HepG2 (cell line): ENCODE results near the gene PTGER3. TPM values are rescaled to one million over a fixed set of nuclear protein-coding genes. Genes with fewer than 3 reads are reported as not detected.

Experiments
- ATAC-seq: fragments of 200-7000 bp; cut with Tn5 transposase; 3 replicates; pipeline ENCODE4 v1.9.1; 2020; ENCODE audit warnings: mild to moderate bottlenecking, moderate library complexity
- BruUV-seq: library from RNA; stranded (reverse); fragments of 400-500 nt; replicated peaks from 2 replicates; lab custom pipeline; 2021; lab: Mats Ljungman, UMichigan
- CTCF ChIA-PET: fragments of 300-600 bp; formaldehyde crosslinking; extraction: SDS; loops from one replicate; lab custom pipeline; 2021; ENCODE audit warnings: low total read pairs, inconsistent platforms, low intra/inter-chr PET ratio; lab: Yijun Ruan, JAX
- POLR2A ChIA-PET: fragments of 350-600 bp; sonication (Branson Sonifier 250); formaldehyde crosslinking; loops from one replicate; lab custom pipeline; 2020; ENCODE audit warnings: antibody characterized with exemption, inconsistent platforms; lab: Yijun Ruan, JAX
- DNase-seq: peaks from one replicate; pipeline ENCODE4 v3.0.0-alpha.2; 2015; ENCODE audit warnings: low spot score
- FAIRE-seq: peaks from 3 replicates; lab custom pipeline; 2011; peaks lifted over from hg19 to GRCh38; lab: Jason Lieb, UNC
- H2AFZ ChIP-seq: one replicate; pipeline ENCODE4 v1.6.1; 2011; ENCODE audit warnings: low read length, inconsistent platforms
- H3K27ac ChIP-seq: fragments of 300-600 bp; 3 replicates; pipeline ENCODE4 v1.8.0; 2011; ENCODE audit warnings: mixed run types, mild to moderate bottlenecking, mixed read lengths, low read length, inconsistent platforms; ENCODE audit not compliant: insufficient read depth; ENCODE audit errors: extremely low read length
- H3K27me3 ChIP-seq, 2 experiments: fragments of 200-600 bp in 1 of 2; 2 replicates in 1 of 2; 3 replicates in 1 of 2; pipeline versions ENCODE4 v1.6.0 to v1.8.0; 2011; ENCODE audit warnings: low read length in 2 of 2, mild to moderate bottlenecking in 2 of 2, moderate library complexity in 2 of 2, inconsistent platforms in 1 of 2; ENCODE audit not compliant: insufficient read depth in 2 of 2, control insufficient read depth in 1 of 2
- H3K36me3 ChIP-seq, 2 experiments: fragments of 200-600 bp in 1 of 2; replicated peaks in 1 of 2; 2 replicates in 1 of 2; 3 replicates in 1 of 2; pipeline versions ENCODE4 v1.5.1 to v1.8.0; 2011; ENCODE audit warnings: low read length in 2 of 2, inconsistent platforms in 1 of 2; ENCODE audit not compliant: insufficient read depth in 2 of 2, control insufficient read depth in 1 of 2
- H3K4me1 ChIP-seq: 2 replicates; pipeline ENCODE4 v1.5.1; 2012; ENCODE audit warnings: low read length, inconsistent platforms; ENCODE audit not compliant: insufficient read depth
- H3K4me2 ChIP-seq: 2 replicates; pipeline ENCODE4 v1.6.0; 2011; ENCODE audit warnings: low read depth, low read length, inconsistent platforms
- H3K4me3 ChIP-seq, 3 experiments: fragments of 200-600 bp in 1 of 3; sonication (generic), shearing (Covaris generic) in 1 of 3; replicated peaks in 1 of 3; 2 replicates each; pipeline ENCODE4 v1.5.1; 2011 to 2016; ENCODE audit warnings: low read length in 3 of 3, inconsistent platforms in 2 of 3, low read depth in 2 of 3, mild to moderate bottlenecking in 2 of 3, control low read depth in 1 of 3, mixed read lengths in 1 of 3; ENCODE audit not compliant: insufficient read depth in 1 of 3
- H3K79me2 ChIP-seq: one replicate; pipeline ENCODE4 v1.6.1; 2011; ENCODE audit warnings: low read length, inconsistent platforms; ENCODE audit not compliant: insufficient read depth
- H3K9ac ChIP-seq: 2 replicates; pipeline ENCODE4 v1.6.0; 2011; ENCODE audit warnings: mild to moderate bottlenecking, low read depth, low read length, inconsistent platforms; ENCODE audit not compliant: insufficient read depth
- H3K9me3 ChIP-seq: 2 replicates; pipeline ENCODE4 v1.5.1; 2012; ENCODE audit warnings: mild to moderate bottlenecking, low read length
- H4K20me1 ChIP-seq: 2 replicates; pipeline ENCODE4 v1.6.0; 2011; ENCODE audit warnings: inconsistent platforms, mild to moderate bottlenecking, low read length, moderate library complexity; ENCODE audit not compliant: insufficient read depth
- RAD21 ChIP-seq: fragments of 450-650 bp; formaldehyde crosslinking; IDR thresholded peaks from 2 replicates; pipeline ENCODE4 v1.5.0; 2020; ENCODE audit warnings: mild to moderate bottlenecking
- SAFB2 ChIP-seq: sonication (generic); formaldehyde crosslinking; IDR thresholded peaks from 2 replicates; pipeline ENCODE4 v1.5.1; 2020; ENCODE audit warnings: missing genetic modification reagents, low read depth, mild to moderate bottlenecking, borderline replicate concordance
- ZNF570 ChIP-seq: sonication (generic); formaldehyde crosslinking; IDR thresholded peaks from 2 replicates; pipeline ENCODE4 v1.4.0; 2020; ENCODE audit warnings: mild to moderate bottlenecking, missing genetic modification reagents, borderline replicate concordance
- ZNF768 ChIP-seq: sonication (generic); formaldehyde crosslinking; IDR thresholded peaks from 2 replicates; pipeline ENCODE4 v1.4.0; 2020; ENCODE audit warnings: missing genetic modification reagents
- WGBS: methylation state at CpG from one replicate; pipeline ENCODE4 v1.1.6; 2017; ENCODE audit warnings: low lambda C conversion rate; 5-methylcytosine and 5-hydroxymethylcytosine counted together
- in situ Hi-C: cut with HindIII; loops from 2 replicates; pipeline ENCODE4 v1.10.0; 2017; ENCODE audit warnings: low pct_unique_long_range_greater_than_20kb; ENCODE audit not compliant: extremely low pct_ligation_motif_present
- intact Hi-C: fragments of 100-400 bp; cut with micrococcal nuclease; formaldehyde crosslinking; loops from one replicate; pipeline ENCODE4 v1.10.0; 2022; ENCODE audit not compliant: unreplicated experiment
- polyA plus RNA-seq, 8 experiments: library from polyadenylated mRNA; depleted of rRNA in 3 of 8; stranded (reverse) in 7 of 8; unstranded in 1 of 8; fragments of >200 nt; fragmentation: Illumina TruSeq in 4 of 8; extraction: Trizol in 4 of 8; gene quantifications; 2 replicates each; pipeline versions ENCODE4 v1.2.1 to v1.2.3, GENCODE V29; 2011 to 2016; ENCODE audit warnings: low read depth in 4 of 8, missing spikeins in 1 of 8, mixed read lengths in 1 of 8; ENCODE audit not compliant: insufficient read depth in 1 of 8
- total RNA-seq, 5 experiments: library from RNA; depleted of rRNA; stranded (reverse); fragments of >200 nt; fragmentation: Illumina TruSeq; extraction: Trizol; gene quantifications; 2 replicates each; pipeline ENCODE4 v1.2.3, GENCODE V29; 2016; ENCODE audit warnings: low read depth in 1 of 5
- TF ChIP-seq, protein P1 (sequence below): sonication (generic); formaldehyde crosslinking; IDR thresholded peaks from 2 replicates; pipeline ENCODE4 v1.4.0; 2020; ENCODE audit warnings: missing genetic modification reagents
- TF ChIP-seq, protein P2 (sequence below): sonication (generic); formaldehyde crosslinking; IDR thresholded peaks from 2 replicates; pipeline ENCODE4 v1.4.0; 2020; ENCODE audit warnings: mild to moderate bottlenecking, missing genetic modification reagents

The PTGER3 gene
- total and polyA plus RNA-seq, 2 of the 13 experiments (the other 11 are each of a cell fraction or from before 2014, with no cell fraction given): 0.01 TPM; not detected in 1

DNA sequence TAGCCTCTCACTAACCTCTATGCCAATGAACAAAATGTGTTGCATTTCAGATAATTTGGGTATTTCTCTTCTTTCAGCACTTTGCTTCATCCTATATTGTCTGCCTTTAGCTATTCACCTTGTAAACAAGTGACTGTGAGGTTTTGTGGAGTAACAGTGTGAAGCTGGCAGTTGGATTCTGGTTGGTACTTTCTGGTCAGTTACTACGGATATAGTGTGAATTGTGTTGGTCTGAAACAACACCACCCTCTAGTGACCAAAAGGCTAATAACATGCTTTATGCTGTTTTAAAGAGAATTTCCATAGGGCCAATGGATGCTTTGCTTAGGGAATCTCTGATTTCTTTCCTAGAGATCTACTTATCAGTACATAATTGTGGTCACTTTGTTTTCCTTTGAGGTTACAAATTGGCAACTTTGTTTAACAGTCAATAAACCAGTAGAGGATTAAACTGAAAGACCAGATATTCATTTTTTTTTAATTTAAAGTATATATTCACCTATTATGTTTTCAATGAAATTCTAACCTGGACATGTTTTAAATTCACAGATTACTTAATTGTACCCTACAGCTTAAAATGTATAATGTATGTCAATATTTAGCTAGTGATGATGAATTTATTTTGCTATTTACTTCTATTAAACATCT lies 2.5 kb upstream of the PTGER3 start (continued):
- TF ChIP-seq, protein P1, sequence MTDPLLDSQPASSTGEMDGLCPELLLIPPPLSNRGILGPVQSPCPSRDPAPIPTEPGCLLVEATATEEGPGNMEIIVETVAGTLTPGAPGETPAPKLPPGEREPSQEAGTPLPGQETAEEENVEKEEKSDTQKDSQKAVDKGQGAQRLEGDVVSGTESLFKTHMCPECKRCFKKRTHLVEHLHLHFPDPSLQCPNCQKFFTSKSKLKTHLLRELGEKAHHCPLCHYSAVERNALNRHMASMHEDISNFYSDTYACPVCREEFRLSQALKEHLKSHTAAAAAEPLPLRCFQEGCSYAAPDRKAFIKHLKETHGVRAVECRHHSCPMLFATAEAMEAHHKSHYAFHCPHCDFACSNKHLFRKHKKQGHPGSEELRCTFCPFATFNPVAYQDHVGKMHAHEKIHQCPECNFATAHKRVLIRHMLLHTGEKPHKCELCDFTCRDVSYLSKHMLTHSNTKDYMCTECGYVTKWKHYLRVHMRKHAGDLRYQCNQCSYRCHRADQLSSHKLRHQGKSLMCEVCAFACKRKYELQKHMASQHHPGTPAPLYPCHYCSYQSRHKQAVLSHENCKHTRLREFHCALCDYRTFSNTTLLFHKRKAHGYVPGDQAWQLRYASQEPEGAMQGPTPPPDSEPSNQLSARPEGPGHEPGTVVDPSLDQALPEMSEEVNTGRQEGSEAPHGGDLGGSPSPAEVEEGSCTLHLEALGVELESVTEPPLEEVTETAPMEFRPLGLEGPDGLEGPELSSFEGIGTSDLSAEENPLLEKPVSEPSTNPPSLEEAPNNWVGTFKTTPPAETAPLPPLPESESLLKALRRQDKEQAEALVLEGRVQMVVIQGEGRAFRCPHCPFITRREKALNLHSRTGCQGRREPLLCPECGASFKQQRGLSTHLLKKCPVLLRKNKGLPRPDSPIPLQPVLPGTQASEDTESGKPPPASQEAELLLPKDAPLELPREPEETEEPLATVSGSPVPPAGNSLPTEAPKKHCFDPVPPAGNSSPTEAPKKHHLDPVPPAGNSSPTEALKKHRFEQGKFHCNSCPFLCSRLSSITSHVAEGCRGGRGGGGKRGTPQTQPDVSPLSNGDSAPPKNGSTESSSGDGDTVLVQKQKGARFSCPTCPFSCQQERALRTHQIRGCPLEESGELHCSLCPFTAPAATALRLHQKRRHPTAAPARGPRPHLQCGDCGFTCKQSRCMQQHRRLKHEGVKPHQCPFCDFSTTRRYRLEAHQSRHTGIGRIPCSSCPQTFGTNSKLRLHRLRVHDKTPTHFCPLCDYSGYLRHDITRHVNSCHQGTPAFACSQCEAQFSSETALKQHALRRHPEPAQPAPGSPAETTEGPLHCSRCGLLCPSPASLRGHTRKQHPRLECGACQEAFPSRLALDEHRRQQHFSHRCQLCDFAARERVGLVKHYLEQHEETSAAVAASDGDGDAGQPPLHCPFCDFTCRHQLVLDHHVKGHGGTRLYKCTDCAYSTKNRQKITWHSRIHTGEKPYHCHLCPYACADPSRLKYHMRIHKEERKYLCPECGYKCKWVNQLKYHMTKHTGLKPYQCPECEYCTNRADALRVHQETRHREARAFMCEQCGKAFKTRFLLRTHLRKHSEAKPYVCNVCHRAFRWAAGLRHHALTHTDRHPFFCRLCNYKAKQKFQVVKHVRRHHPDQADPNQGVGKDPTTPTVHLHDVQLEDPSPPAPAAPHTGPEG (CRISPR knock-in tag): no peak
- TF ChIP-seq RAD21: peak; percentile 46; the same call in 1 of the 2 replicates
- TF ChIP-seq, protein P2, sequence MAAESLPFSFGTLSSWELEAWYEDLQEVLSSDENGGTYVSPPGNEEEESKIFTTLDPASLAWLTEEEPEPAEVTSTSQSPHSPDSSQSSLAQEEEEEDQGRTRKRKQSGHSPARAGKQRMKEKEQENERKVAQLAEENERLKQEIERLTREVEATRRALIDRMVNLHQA (CRISPR knock-in tag): no peak

GRCh38 chr1:71046891-71047634 lies 553 bp downstream of the PTGER3 start:
- Histone ChIP-seq H2AFZ (no peak overlapping the region), H3K27ac (no peak overlapping the region), H3K4me3 (peak overlapping the region; percentile 33 to 66 (median 47); a peak in 5 of 6 replicates), H3K27me3 (peaks cover 11 to 25% of the 10 kb centered on the region in 2 experiments), H3K36me3 (no peaks in the 10 kb centered on the region), H3K4me2 (peak overlapping the region; percentile 74), H3K4me1 (peaks cover 6% of the 10 kb centered on the region; the same call in 1 of the 2 replicates), H3K9ac (no peak overlapping the region), H3K9me3 (no peaks in the 10 kb centered on the region), H3K79me2 (no peaks in the 10 kb centered on the region), H4K20me1 (no peaks in the 10 kb centered on the region)
- TF ChIP-seq ZNF570 (CRISPR knock-in tag) (no peak), SAFB2 (no peak), ZNF768 (peak; percentile 37; the same call in 1 of the 2 replicates)
- no TSS peak for BruUV-seq
- 57% methylated on average over 16 of the region's 73 CpGs for WGBS
- intact Hi-C loops (no loop called here), in situ Hi-C loops (loop anchor here (5.0 kb wide), 2 partner anchors 360 to 520 kb away; no protein-coding TSS in a partner anchor)
- ChIA-PET POLR2A (interaction anchor here (1.0 kb wide), 1 partner anchor 34 kb away, joined by 3 read pairs; the partner anchor contains the start of gene ZRANB2), CTCF (no interaction called here)
- DNase-seq (no peak), FAIRE-seq (no peak), ATAC-seq (peak; percentile 38)
